Measurements from ENCODE around the gene CIDEA. TPM values are rescaled to one million over a fixed set of nuclear protein-coding genes. Genes with fewer than 3 reads are reported as not detected.

The CIDEA gene
- total and polyA plus RNA-seq, 7 donors, result 0.38 to 2.7 (median 0.72) TPM; not detected in 3

DNA sequence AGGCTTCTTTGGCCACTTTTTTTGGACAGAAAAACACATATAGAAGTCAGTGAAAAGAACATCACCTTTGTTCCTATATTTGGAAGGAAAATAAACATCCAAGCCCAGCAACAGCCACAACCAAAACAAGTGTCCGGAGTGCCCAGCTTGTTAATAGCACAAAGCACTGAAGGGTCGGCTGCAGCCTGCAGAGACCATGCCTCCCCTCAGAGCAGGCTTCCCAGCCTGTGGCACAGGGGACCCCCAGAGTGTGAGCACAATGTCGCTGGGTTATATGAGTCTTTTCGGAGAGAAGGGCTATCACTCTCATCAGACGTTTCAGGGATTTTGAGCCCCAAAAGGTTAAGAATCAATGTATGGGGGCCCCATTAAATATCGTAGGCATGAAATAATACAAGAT is 6.2 kb upstream of the CIDEA start:
- Histone ChIP-seq H3K9me3 (no peaks in the 10 kb centered on the region), H3K27ac (no peak overlapping the region), H3K27me3 (ENCODE audit: insufficient read depth in 3 of 3, low read length in 2 of 3) (peaks cover 0 to 16% (median 7%) of the 10 kb centered on the region in 3 donors), H3K4me3 (no peak overlapping the region), H3K4me1 (no peaks in the 10 kb centered on the region), H3K36me3 (ENCODE audit: insufficient read depth in 1 of 2, low read depth in 1 of 2) (no peaks in the 10 kb centered on the region)
- intact Hi-C loops (cut with DNase I), result no loop called here
- ATAC-seq, result no peak
- TF ChIP-seq, protein P1, sequence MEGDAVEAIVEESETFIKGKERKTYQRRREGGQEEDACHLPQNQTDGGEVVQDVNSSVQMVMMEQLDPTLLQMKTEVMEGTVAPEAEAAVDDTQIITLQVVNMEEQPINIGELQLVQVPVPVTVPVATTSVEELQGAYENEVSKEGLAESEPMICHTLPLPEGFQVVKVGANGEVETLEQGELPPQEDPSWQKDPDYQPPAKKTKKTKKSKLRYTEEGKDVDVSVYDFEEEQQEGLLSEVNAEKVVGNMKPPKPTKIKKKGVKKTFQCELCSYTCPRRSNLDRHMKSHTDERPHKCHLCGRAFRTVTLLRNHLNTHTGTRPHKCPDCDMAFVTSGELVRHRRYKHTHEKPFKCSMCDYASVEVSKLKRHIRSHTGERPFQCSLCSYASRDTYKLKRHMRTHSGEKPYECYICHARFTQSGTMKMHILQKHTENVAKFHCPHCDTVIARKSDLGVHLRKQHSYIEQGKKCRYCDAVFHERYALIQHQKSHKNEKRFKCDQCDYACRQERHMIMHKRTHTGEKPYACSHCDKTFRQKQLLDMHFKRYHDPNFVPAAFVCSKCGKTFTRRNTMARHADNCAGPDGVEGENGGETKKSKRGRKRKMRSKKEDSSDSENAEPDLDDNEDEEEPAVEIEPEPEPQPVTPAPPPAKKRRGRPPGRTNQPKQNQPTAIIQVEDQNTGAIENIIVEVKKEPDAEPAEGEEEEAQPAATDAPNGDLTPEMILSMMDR (IDR thresholded peaks at IDR 0.05), result no peak
- DNase-seq, result no peak
- WGBS, 3 donors, result 65 to 78% (median 74%) methylated on average over 6 of the region's 6 CpGs

DNA sequence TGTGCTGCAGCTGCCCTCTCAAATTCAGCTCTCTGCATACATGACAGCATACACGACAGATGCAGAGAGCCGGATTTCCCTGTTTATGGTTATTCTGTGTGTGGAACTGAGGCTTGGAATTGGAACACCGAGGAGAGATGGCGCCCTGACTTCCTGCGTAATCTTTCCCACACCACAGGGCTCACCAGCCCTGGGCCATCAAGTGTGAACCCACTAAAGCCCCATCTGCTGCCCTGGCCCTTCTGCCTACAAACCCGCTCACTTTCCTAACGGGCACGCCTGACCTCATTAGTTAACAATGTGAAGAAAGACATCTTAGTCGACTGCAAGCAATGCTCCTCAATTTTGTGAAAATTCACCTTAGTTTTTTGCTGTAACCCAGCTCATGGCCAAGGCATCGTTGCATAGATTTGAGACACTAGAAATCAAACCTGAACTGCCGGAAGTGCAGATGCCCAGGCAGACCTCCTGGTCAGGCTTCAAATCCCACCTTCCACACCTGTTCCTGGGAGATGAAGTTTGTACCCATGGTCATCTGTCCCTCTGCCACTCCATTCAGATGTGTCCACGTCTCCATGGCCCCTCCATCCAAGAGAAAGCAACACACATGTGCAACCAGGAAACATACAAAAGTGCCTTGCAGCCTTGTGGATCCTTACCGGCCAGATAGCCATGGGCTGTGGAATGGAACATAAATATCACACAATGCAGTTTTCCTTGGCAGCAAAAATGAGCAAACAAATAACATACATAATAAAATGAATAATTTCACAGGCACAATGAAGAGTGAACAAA is 5.0 kb upstream of the CIDEA start:
- no peaks in the 10 kb centered on the region for H3K4me1 ChIP-seq
- TF ChIP-seq, protein P1 (IDR thresholded peaks at IDR 0.05), result no peak
- intact Hi-C loops (cut with DNase I), result no loop called here
- no peak for ATAC-seq
- no peaks in the 10 kb centered on the region for H3K9me3 ChIP-seq
- WGBS, 3 donors, result 60 to 65% (median 60%) methylated on average over 13 of the region's 13 CpGs
- H3K36me3 ChIP-seq (ENCODE audit: insufficient read depth in 1 of 2, low read depth in 1 of 2), result no peaks in the 10 kb centered on the region
- H3K27me3 ChIP-seq (ENCODE audit: insufficient read depth in 3 of 3, low read length in 2 of 3), result peaks cover 0 to 28% (median 9%) of the 10 kb centered on the region in 3 donors
- peak in 1 of 2 donors; percentile 22 for DNase-seq
- no peak overlapping the region for H3K4me3 ChIP-seq
- H3K27ac ChIP-seq, result no peak overlapping the region

DNA sequence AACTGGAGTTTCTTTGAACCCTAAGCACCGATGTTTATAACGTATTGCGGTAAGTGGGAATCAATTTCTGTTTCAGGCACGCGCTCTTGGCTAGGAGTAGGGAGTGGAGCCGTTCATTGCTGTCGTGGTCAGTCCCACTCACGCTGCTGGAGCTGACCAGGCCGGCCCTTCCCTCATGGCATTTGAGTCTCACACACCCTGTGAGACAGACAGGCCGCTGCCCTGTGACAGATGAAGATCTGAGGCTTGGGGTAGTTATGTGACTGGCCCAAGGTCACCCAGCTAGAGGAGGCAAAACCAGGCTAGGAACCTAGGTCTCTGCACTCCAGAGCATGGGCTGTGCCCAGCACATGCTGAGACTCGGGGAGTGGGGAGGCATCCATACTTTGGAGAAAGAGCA is 2.9 kb upstream of the CIDEA start:
- ATAC-seq, result no peak
- Histone ChIP-seq H3K27ac (no peak overlapping the region), H3K9me3 (no peaks in the 10 kb centered on the region), H3K27me3 (ENCODE audit: insufficient read depth in 3 of 3, low read length in 2 of 3) (peaks cover 0 to 44% (median 12%) of the 10 kb centered on the region in 3 donors), H3K4me3 (no peak overlapping the region), H3K36me3 (ENCODE audit: insufficient read depth in 1 of 2, low read depth in 1 of 2) (no peaks in the 10 kb centered on the region), H3K4me1 (no peaks in the 10 kb centered on the region)
- intact Hi-C loops (cut with DNase I), result no loop called here
- no peak for DNase-seq
- WGBS, 3 donors, result 81 to 86% (median 82%) methylated on average over 11 of the region's 11 CpGs
- TF ChIP-seq, protein P1 (IDR thresholded peaks at IDR 0.05), result no peak

DNA sequence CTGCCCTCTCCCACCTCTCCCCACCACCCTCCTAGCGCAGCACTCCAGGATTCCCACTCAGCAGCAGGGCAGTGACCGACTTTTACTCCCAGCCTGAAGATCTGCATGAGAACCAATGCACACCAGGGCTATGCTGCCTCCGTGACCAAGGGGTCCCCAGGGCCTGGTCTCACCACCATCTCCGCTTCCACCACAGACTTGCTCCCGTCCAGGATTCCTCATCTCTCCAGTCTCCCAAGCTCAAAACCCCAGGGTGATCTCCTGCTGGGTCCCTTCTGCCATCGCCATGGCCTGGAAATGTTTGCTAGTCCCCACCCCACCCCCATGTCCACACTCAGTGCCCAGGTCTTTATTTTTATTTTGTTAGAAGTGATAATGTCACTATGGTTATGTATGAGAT is 2.1 kb upstream of the CIDEA start:
- DNase-seq (peak in 1 of 2 donors; percentile 16), ATAC-seq (no peak)
- Histone ChIP-seq H3K27me3 (ENCODE audit: insufficient read depth in 3 of 3, low read length in 2 of 3) (peaks cover 0 to 39% (median 12%) of the 10 kb centered on the region in 3 donors), H3K36me3 (ENCODE audit: insufficient read depth in 1 of 2, low read depth in 1 of 2) (no peaks in the 10 kb centered on the region), H3K9me3 (no peaks in the 10 kb centered on the region), H3K27ac (no peak overlapping the region), H3K4me3 (no peak overlapping the region), H3K4me1 (no peaks in the 10 kb centered on the region)
- TF ChIP-seq, protein P1 (IDR thresholded peaks at IDR 0.05), result no peak
- WGBS, 3 donors, result 81 to 85% (median 82%) methylated on average over 6 of the region's 6 CpGs
- intact Hi-C loops (cut with DNase I), result no loop called here

All from psoas muscle (tissue), 8 donors.